ENCODE results near the gene NINJ1. TPM values are rescaled to one million over a fixed set of nuclear protein-coding genes. Genes with fewer than 3 reads are reported as not detected.

Gene NINJ1
- total and polyA plus RNA-seq, 2 of the 8 experiments (the other 6 are each of a cell fraction or from before 2014, with no cell fraction given), result 28.2 to 65.6 TPM

DNA sequence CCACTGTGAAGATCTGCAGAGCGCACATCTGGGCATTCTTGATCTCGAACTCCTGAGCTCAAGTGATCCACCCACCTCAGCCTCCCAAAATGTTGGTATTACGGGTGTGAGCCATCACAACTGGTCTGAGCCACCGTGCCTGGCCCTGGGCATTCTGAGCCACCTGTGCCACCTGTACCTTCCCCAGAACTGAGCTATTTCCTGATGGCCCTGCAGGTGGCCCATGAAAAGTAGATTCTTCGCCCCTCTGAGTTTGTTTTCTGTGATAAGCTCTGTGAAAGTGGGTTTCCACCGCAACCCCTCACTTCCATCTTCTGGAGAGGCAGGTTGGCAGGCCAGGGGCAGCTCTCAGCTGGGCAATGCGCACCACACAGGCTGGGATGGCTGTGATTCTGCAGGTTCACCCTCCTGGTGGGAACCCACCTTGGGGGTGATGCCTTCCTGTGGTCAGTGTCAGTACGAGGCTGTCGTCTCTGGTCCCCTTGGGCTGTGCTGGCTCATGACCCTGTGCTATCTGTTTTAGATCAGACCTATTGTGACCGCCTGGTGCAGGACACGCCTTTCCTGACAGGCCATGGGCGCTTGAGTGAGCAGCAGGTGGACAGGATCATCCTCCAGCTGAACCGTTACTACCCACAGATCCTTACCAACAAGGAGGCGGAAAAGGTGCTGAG is 26.8 kb downstream of the NINJ1 start:
- no peaks in the 10 kb centered on the region; a peak in 1 of 4 replicates for H3K79me2 ChIP-seq (ENCODE audit: control insufficient read depth in 1 of 2, insufficient read depth in 2 of 2, low read length in 2 of 2)
- no peaks in the 10 kb centered on the region for H3K4me1 ChIP-seq (replicated peaks in 1 of 4; ENCODE audit: control insufficient read depth in 3 of 4, insufficient read depth in 4 of 4, low read length in 3 of 4)
- H3K79me1 ChIP-seq (ENCODE audit: low read depth, low read length), result no peaks in the 10 kb centered on the region
- 87% methylated on average over 13 of the region's 14 CpGs; no CpG with 5 or more reads in 1 of the 2 experiments for WGBS, 2 experiments (ENCODE audit: extremely low coverage in 1 of 2, insufficient coverage in 1 of 2, insufficient read length in 1 of 2, insufficient replicate concordance in 2 of 2, low coverage in 1 of 2, low lambda C conversion rate in 2 of 2, missing lambda C conversion rate in 1 of 2)
- FAIRE-seq, result no peak
- peak overlapping the region; percentile 22 for H2BK120ac ChIP-seq (replicated peaks; ENCODE audit: low read depth, low read length)
- no peak overlapping the region for H3K4me2 ChIP-seq (ENCODE audit: insufficient read depth in 1 of 2, low read depth in 2 of 2, low read length in 2 of 2)
- H3K27me3 ChIP-seq (replicated peaks in 1 of 4; ENCODE audit: control insufficient read depth in 3 of 4, extremely low read depth in 1 of 4, insufficient read depth in 3 of 4, low read length in 3 of 4), result no peaks in the 10 kb centered on the region
- H2BK15ac ChIP-seq (ENCODE audit: low read length), result no peak overlapping the region
- no peak overlapping the region for H4K5ac ChIP-seq (ENCODE audit: insufficient read length, low read depth, low read length)
- H2AK5ac ChIP-seq (ENCODE audit: low read depth, low read length), result no peak overlapping the region
- no peak overlapping the region for H3K9ac ChIP-seq (replicated peaks in 1 of 4; ENCODE audit: extremely low read depth in 1 of 4, low read depth in 3 of 4, low read length in 3 of 4)
- H3K23me2 ChIP-seq (ENCODE audit: low read depth, low read length), result no peaks in the 10 kb centered on the region
- H2AFZ ChIP-seq (ENCODE audit: low read length), result no peak overlapping the region
- H3K9me3 ChIP-seq (ENCODE audit: insufficient read depth in 2 of 2, low read depth in 1 of 2, low read length in 1 of 2), result no peaks in the 10 kb centered on the region
- H3K14ac ChIP-seq (ENCODE audit: insufficient read length), result no peak overlapping the region
- CTCF ChIA-PET (ENCODE audit: partially characterized antibody), result interaction anchor here (0.8 to 8.8 kb wide), 17 partner anchors 12 to 224 kb away, joined by 3 to 96 read pairs (median 5); partner anchors contain the start of gene NINJ1
- H3K36me3 ChIP-seq (ENCODE audit: control insufficient read depth in 2 of 4, insufficient read depth in 4 of 4, low read length in 3 of 4), result no peaks in the 10 kb centered on the region
- no peak overlapping the region for H4K8ac ChIP-seq (ENCODE audit: extremely low read depth, insufficient read depth, low read length)
- POLR2A ChIA-PET (ENCODE audit: partially characterized antibody), result no interaction called here
- no peak overlapping the region for H3K27ac ChIP-seq (ENCODE audit: low read depth, low read length)
- H3K4me3 ChIP-seq (ENCODE audit: extremely low read depth in 1 of 4, insufficient read depth in 2 of 4, low read depth in 3 of 4, low read length in 4 of 4), result no peak overlapping the region
- no peak overlapping the region for H3K56ac ChIP-seq (replicated peaks; ENCODE audit: insufficient read length, low read depth, low read length)
- H3K4ac ChIP-seq (replicated peaks; ENCODE audit: insufficient read length, low read depth, low read length), result no peak overlapping the region
- H2BK12ac ChIP-seq (ENCODE audit: low read depth, low read length), result no peak overlapping the region; the same call in 1 of the 2 replicates
- H3K23ac ChIP-seq (ENCODE audit: insufficient read length), result no peak overlapping the region
- no peak overlapping the region for H4K91ac ChIP-seq (replicated peaks; ENCODE audit: insufficient read length, low read length)
- no peak overlapping the region for H3K18ac ChIP-seq (ENCODE audit: extremely low read depth, low read length)
- no peak for TF ChIP-seq SIRT6 (IDR thresholded peaks at IDR 0.05; ENCODE audit: low read length)
- TF ChIP-seq EGR1 (IDR thresholded peaks at IDR 0.05; ENCODE audit: borderline replicate concordance, low read depth, low read length), result no peak
- no peak for TF ChIP-seq SUZ12 (IDR thresholded peaks at IDR 0.05; ENCODE audit: low read length)
- no peak for TF ChIP-seq KDM1A (IDR thresholded peaks at IDR 0.05; ENCODE audit: borderline replicate concordance, low read length)
- TF ChIP-seq RAD21 (IDR thresholded peaks at IDR 0.05 in 1 of 2, conservative IDR thresholded peaks at IDR 0.05 in 1 of 2; ENCODE audit: low read depth in 2 of 2, low read length in 2 of 2), result no peak
- TF ChIP-seq, protein P1, sequence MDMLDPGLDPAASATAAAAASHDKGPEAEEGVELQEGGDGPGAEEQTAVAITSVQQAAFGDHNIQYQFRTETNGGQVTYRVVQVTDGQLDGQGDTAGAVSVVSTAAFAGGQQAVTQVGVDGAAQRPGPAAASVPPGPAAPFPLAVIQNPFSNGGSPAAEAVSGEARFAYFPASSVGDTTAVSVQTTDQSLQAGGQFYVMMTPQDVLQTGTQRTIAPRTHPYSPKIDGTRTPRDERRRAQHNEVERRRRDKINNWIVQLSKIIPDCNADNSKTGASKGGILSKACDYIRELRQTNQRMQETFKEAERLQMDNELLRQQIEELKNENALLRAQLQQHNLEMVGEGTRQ (IDR thresholded peaks at IDR 0.05; ENCODE audit: low read length), result no peak
- TF ChIP-seq HDAC2 (IDR thresholded peaks at IDR 0.05; ENCODE audit: borderline replicate concordance in 1 of 2, low read depth in 2 of 2, low read length in 2 of 2), result no peak
- no peak for TF ChIP-seq TEAD4 (IDR thresholded peaks at IDR 0.05; ENCODE audit: low read depth, low read length)
- DNase-seq (ENCODE audit: low read depth in 1 of 2, low spot score in 2 of 2), result no peak
- H2BK20ac ChIP-seq (ENCODE audit: low read length), result no peak overlapping the region
- no peak overlapping the region for H2BK5ac ChIP-seq (ENCODE audit: low read depth, low read length)
- peaks cover 0 to 8% of the 10 kb centered on the region in 2 experiments for H4K20me1 ChIP-seq (replicated peaks in 1 of 2; ENCODE audit: control insufficient read depth in 1 of 2, insufficient read depth in 2 of 2, low read length in 2 of 2)

Data from H1 (cell line).